K562 (cell line): ENCODE results near the gene ECPAS. TPM values are rescaled to one million over a fixed set of nuclear protein-coding genes. Genes with fewer than 3 reads are reported as not detected.

Experiments
- ATAC-seq: fragments of 200-7000 bp; cut with Tn5 transposase; 3 replicates; pipeline ENCODE4 v1.9.1; 2020; ENCODE audit warnings: moderate library complexity
- BruUV-seq: library from RNA; stranded (reverse); fragments of 400-500 nt; replicated peaks from 2 replicates; lab custom pipeline; 2021; lab: Mats Ljungman, UMichigan
- CTCF ChIA-PET: fragments of 300-600 bp; formaldehyde crosslinking; extraction: SDS; loops from one replicate; lab custom pipeline; 2021; ENCODE audit warnings: low intra/inter-chr PET ratio; lab: Yijun Ruan, JAX
- POLR2A ChIA-PET: fragments of 300-600, 350-650 bp; sonication (Branson Sonifier 250); formaldehyde crosslinking; extraction: SDS; loops from one replicate; lab custom pipeline; 2021; ENCODE audit warnings: antibody characterized with exemption, inconsistent platforms; lab: Yijun Ruan, JAX
- DNase-seq, 4 experiments: peaks; one replicate each; pipeline versions ENCODE4 v3.0.0 to v3.0.0-alpha.2; 2011 to 2018; ENCODE audit warnings: low spot score in 3 of 4, mixed read lengths in 3 of 4; ENCODE audit errors: extremely low read depth in 1 of 4
- FAIRE-seq: peaks from 2 replicates; lab custom pipeline; 2011; peaks lifted over from hg19 to GRCh38; lab: Jason Lieb, UNC
- H2AFZ ChIP-seq: 2 replicates; pipeline ENCODE4 v1.6.0; 2011; ENCODE audit warnings: low read depth, low read length, control low read depth, inconsistent platforms
- H3K27ac ChIP-seq: fragments of 200-600 bp; 3 replicates; pipeline ENCODE4 v1.8.0; 2011; ENCODE audit warnings: low read depth, mild to moderate bottlenecking, control low read depth, inconsistent platforms, low read length, moderate library complexity, mixed read lengths; ENCODE audit errors: extremely low read depth
- H3K27me3 ChIP-seq, 2 experiments: fragments of 300-600 bp in 1 of 2; 2 replicates in 1 of 2; 3 replicates in 1 of 2; pipeline versions ENCODE4 v1.6.0 to v1.8.0; 2011; ENCODE audit warnings: inconsistent platforms in 2 of 2, low read length in 2 of 2, mild to moderate bottlenecking in 1 of 2, mixed read lengths in 1 of 2, moderate library complexity in 1 of 2; ENCODE audit not compliant: control insufficient read depth in 2 of 2, insufficient read depth in 2 of 2
- H3K36me3 ChIP-seq: fragments of 300-600 bp; 3 replicates; pipeline ENCODE4 v1.8.0; 2011; ENCODE audit warnings: mild to moderate bottlenecking, low read length, inconsistent platforms; ENCODE audit not compliant: control insufficient read depth, insufficient read depth
- H3K4me1 ChIP-seq, 2 experiments: fragments of 200-600 bp in 1 of 2; replicated peaks in 1 of 2; 2 replicates in 1 of 2; 3 replicates in 1 of 2; pipeline versions ENCODE4 v1.5.1 to v1.8.0; 2011; ENCODE audit warnings: inconsistent platforms in 2 of 2, low read length in 2 of 2, mild to moderate bottlenecking in 1 of 2, mixed read lengths in 1 of 2, moderate library complexity in 1 of 2; ENCODE audit not compliant: control insufficient read depth in 2 of 2, insufficient read depth in 2 of 2
- H3K4me2 ChIP-seq: 2 replicates; pipeline ENCODE4 v1.6.1; 2011; ENCODE audit warnings: low read length, control low read depth, inconsistent platforms, mixed read lengths; ENCODE audit not compliant: insufficient read depth
- H3K4me3 ChIP-seq: fragments of 200-600 bp; sonication (generic), shearing (Covaris generic); 2 replicates; pipeline ENCODE4 v1.5.1; 2016; ENCODE audit warnings: control low read depth, inconsistent platforms
- H3K79me2 ChIP-seq: fragments of 200-600 bp; 3 replicates; pipeline ENCODE4 v1.8.0; 2011; ENCODE audit warnings: low read length, inconsistent platforms; ENCODE audit not compliant: control insufficient read depth, insufficient read depth
- H3K9ac ChIP-seq, 2 experiments: 2 replicates each; pipeline versions ENCODE4 v1.6.0 to v1.6.1; 2011; ENCODE audit warnings: low read depth in 2 of 2, low read length in 2 of 2, control low read depth in 1 of 2, inconsistent platforms in 1 of 2, mild to moderate bottlenecking in 1 of 2, mixed read lengths in 1 of 2; ENCODE audit not compliant: insufficient read depth in 1 of 2
- H3K9me1 ChIP-seq: one replicate; pipeline ENCODE4 v1.6.0; 2011; ENCODE audit warnings: inconsistent platforms, mild to moderate bottlenecking, low read length, moderate library complexity; ENCODE audit not compliant: control insufficient read depth, insufficient read depth
- H3K9me3 ChIP-seq: replicated peaks from 2 replicates; pipeline ENCODE4 v1.5.1; 2011; ENCODE audit warnings: low read depth, low read length, inconsistent platforms; ENCODE audit not compliant: control insufficient read depth, insufficient read depth
- H4K20me1 ChIP-seq: replicated peaks from 2 replicates; pipeline ENCODE4 v1.6.1; 2011; ENCODE audit warnings: low read length, inconsistent platforms, mixed read lengths; ENCODE audit not compliant: control insufficient read depth, insufficient read depth
- ATF6 ChIP-seq: sonication (generic); formaldehyde crosslinking; IDR thresholded peaks from 2 replicates; pipeline ENCODE4 v1.4.0; 2020; ENCODE audit warnings: mild to moderate bottlenecking, missing genetic modification reagents
- BRD4 ChIP-seq: fragments of 200-600 bp; sonication (generic); IDR thresholded peaks from 2 replicates; pipeline ENCODE4 v1.6.1; 2017; ENCODE audit warnings: inconsistent platforms
- EP300 ChIP-seq: IDR thresholded peaks from 2 replicates; pipeline ENCODE4 v1.6.1; 2012; ENCODE audit warnings: low read length, improper control_type of control experiment
- HNRNPLL ChIP-seq: fragments of 200-400 bp; formaldehyde crosslinking; IDR thresholded peaks from 2 replicates; pipeline ENCODE4 v1.6.1; 2017; ENCODE audit warnings: low read length, low read depth, mild to moderate bottlenecking; ENCODE audit not compliant: poor library complexity, severe bottlenecking
- HNRNPUL1 ChIP-seq: fragments of 200-400 bp; formaldehyde crosslinking; IDR thresholded peaks from 2 replicates; pipeline ENCODE4 v1.6.1; 2017; ENCODE audit warnings: low read length
- KDM4B ChIP-seq, 2 experiments: fragments of 450-650 bp in 1 of 2; sonication (generic) in 1 of 2; IDR thresholded peaks; 2 replicates each; pipeline ENCODE4 v1.6.1; 2016 to 2017; ENCODE audit warnings: borderline replicate concordance in 2 of 2, antibody characterized with exemption in 1 of 2, low read depth in 1 of 2, mild to moderate bottlenecking in 1 of 2
- MAX ChIP-seq: sonication (generic); formaldehyde crosslinking; IDR thresholded peaks from 2 replicates; pipeline ENCODE4 v1.9.0; 2022; ENCODE audit warnings: mild to moderate bottlenecking, missing genetic modification reagents
- POLR3G ChIP-seq: IDR thresholded peaks from 2 replicates; pipeline ENCODE4 v1.6.1; 2011; ENCODE audit not compliant: insufficient read length, insufficient replicate concordance; ENCODE audit errors: extremely low read depth
- RFX7 ChIP-seq: fragments of 250-450 bp; sonication (Bioruptor Pico); IDR thresholded peaks from 2 replicates; pipeline ENCODE4 v1.5.1; 2021; ENCODE audit warnings: mild to moderate bottlenecking
- SNIP1 ChIP-seq: fragments of 450-650 bp; IDR thresholded peaks from 2 replicates; pipeline ENCODE4 v1.7.1; 2017; ENCODE audit warnings: low read depth, mild to moderate bottlenecking
- STAG1 ChIP-seq: sonication (generic); formaldehyde crosslinking; IDR thresholded peaks from 2 replicates; pipeline ENCODE4 v1.5.0; 2020; ENCODE audit warnings: missing genetic modification reagents, borderline replicate concordance
- ZNF124 ChIP-seq: sonication (generic); formaldehyde crosslinking; IDR thresholded peaks from 2 replicates; pipeline ENCODE4 v1.8.1; 2022; ENCODE audit warnings: missing genetic modification reagents
- WGBS: fragments of 100-300 bp; shearing (Covaris generic); methylation state at CpG from one replicate; pipeline ENCODE4 v1.1.6; 2016; ENCODE audit warnings: low coverage, mixed read lengths; ENCODE audit not compliant: insufficient coverage; ENCODE audit errors: missing lambda C conversion rate; 5-methylcytosine and 5-hydroxymethylcytosine counted together
- in situ Hi-C: fragments of 300-500 bp; cut with MboI; formaldehyde crosslinking; loops from 4 replicates; pipeline ENCODE4 v1.15.0; 2018; ENCODE audit warnings: inconsistent platforms, mixed read lengths
- intact Hi-C: fragments of 100-400 bp; cut with micrococcal nuclease; formaldehyde crosslinking; loops from 2 replicates; pipeline ENCODE4 v1.14.2; 2022
- polyA plus RNA-seq, 8 experiments: library from polyadenylated mRNA; depleted of rRNA in 4 of 8; stranded (reverse) in 5 of 8; unstranded in 3 of 8; fragments of >200 nt; fragmentation: Nextera tagmentation in 2 of 8; fragmentation: Illumina TruSeq in 1 of 8; extraction: Ambion mirVana in 2 of 8; extraction: Trizol in 1 of 8; gene quantifications; 2 replicates each; pipeline versions ENCODE4 v1.2.1 to v1.2.3, GENCODE V29; 2011 to 2014; ENCODE audit warnings: inconsistent platforms in 1 of 8, missing spikeins in 1 of 8
- total RNA-seq, 7 experiments: library from RNA; depleted of rRNA in 6 of 7; stranded (reverse); fragments of >200 nt in 6 of 7; fragmentation: Illumina TruSeq in 2 of 7; extraction: Trizol in 2 of 7; gene quantifications; 2 replicates each; pipeline versions ENCODE4 v1.2.1 to v1.2.3, GENCODE V29; 2011 to 2021; ENCODE audit warnings: low replicate concordance in 1 of 7

The ECPAS gene
- total and polyA plus RNA-seq, 9 of the 15 experiments (the other 6 are each of a cell fraction or from before 2014, with no cell fraction given): 14.5 to 90.9 (median 75.7) TPM

- Histone ChIP-seq H4K20me1 (no peaks in the 10 kb centered on the region), H3K27ac (no peak overlapping the region; the same call in 2 of the 3 replicates), H3K9me3 (no peaks in the 10 kb centered on the region; the same call in 1 of the 2 replicates), H3K36me3 (peaks cover 25% of the 10 kb centered on the region; the same call in 1 of the 3 replicates), H3K4me1 (no peaks in the 10 kb centered on the region), H3K9ac (no peak overlapping the region), H3K79me2 (peaks cover 99% of the 10 kb centered on the region), H3K4me2 (no peak overlapping the region), H2AFZ (no peak overlapping the region), H3K9me1 (no peaks in the 10 kb centered on the region), H3K27me3 (no peaks in the 10 kb centered on the region), H3K4me3 (no peak overlapping the region)
- no TSS peak for BruUV-seq
- in situ Hi-C loops (no loop called here), intact Hi-C loops (no loop called here)
- TF ChIP-seq SNIP1 (no peak), ZNF124 (no peak)
- ATAC-seq (no peak; the same call in 2 of the 3 replicates), FAIRE-seq (no peak), DNase-seq (no peak)
- WGBS: 97% methylated on average over 4 of the region's 4 CpGs
- ChIA-PET POLR2A (interaction anchor here (1.0 kb wide), 2 partner anchors 15 to 16 kb away, joined by 3 read pairs; no protein-coding TSS in a partner anchor), CTCF (no interaction called here)
Measured at GRCh38 chr9:111467778-111468367, 16.3 kb downstream of the ECPAS start.

- DNase-seq (no peak), ATAC-seq (no peak), FAIRE-seq (no peak)
- Histone ChIP-seq H3K4me2 (no peak overlapping the region), H3K27ac (no peak overlapping the region), H3K4me3 (no peak overlapping the region), H3K9me3 (peaks cover 8% of the 10 kb centered on the region), H3K9me1 (no peaks in the 10 kb centered on the region), H3K27me3 (no peaks in the 10 kb centered on the region), H3K79me2 (peaks cover 99% of the 10 kb centered on the region), H3K36me3 (peaks cover 9% of the 10 kb centered on the region; the same call in 2 of the 3 replicates), H4K20me1 (no peaks in the 10 kb centered on the region; the same call in 1 of the 2 replicates), H3K9ac (no peak overlapping the region), H2AFZ (no peak overlapping the region), H3K4me1 (no peaks in the 10 kb centered on the region; a peak in 1 of 5 replicates)
- ChIA-PET POLR2A (no interaction called here), CTCF (no interaction called here)
- in situ Hi-C loops: no loop called here
- intact Hi-C loops: no loop called here
- WGBS: 91% methylated on average over 2 of the region's 2 CpGs
- no TSS peak for BruUV-seq
- TF ChIP-seq HNRNPUL1 (no peak), HNRNPLL (no peak), STAG1 (CRISPR knock-in tag) (no peak), RFX7 (no peak), KDM4B (IDR thresholded peaks at IDR 0.05; ENCODE audit: borderline replicate concordance in 2 of 2, low read depth in 1 of 2) (no peak), POLR3G (no peak), ATF6 (CRISPR knock-in tag) (no peak), BRD4 (no peak), EP300 (no peak), MAX (no peak)
Measured at GRCh38 chr9:111463048-111463447, 21.1 kb downstream of the ECPAS start.
